Right lobe of liver (tissue), 4 donors: ENCODE data around the gene ATP1B2.

Source experiments
- CTCF ChIP-seq, 4 donors: fragments of 200-600 bp in 3 of 4; fragments of 450-650 bp in 1 of 4; IDR thresholded peaks; one replicate each; pipeline versions ENCODE4 v1.5.1 to v1.8.0; 2016 to 2022; ENCODE audit warnings: antibody characterized with exemption in 4 of 4, mild to moderate bottlenecking in 2 of 4
- POLR2A ChIP-seq: fragments of 450-650 bp; IDR thresholded peaks from one replicate; pipeline ENCODE4 v1.6.1; 2017; ENCODE audit warnings: antibody characterized with exemption, mild to moderate bottlenecking
- donor health status: DM: no; HTN: no; CAD: no.
- donor health status: DM: no; HTN: no; CAD: no.
- donor health status: DM: no; HTN: yes; CAD: no.

DNA sequence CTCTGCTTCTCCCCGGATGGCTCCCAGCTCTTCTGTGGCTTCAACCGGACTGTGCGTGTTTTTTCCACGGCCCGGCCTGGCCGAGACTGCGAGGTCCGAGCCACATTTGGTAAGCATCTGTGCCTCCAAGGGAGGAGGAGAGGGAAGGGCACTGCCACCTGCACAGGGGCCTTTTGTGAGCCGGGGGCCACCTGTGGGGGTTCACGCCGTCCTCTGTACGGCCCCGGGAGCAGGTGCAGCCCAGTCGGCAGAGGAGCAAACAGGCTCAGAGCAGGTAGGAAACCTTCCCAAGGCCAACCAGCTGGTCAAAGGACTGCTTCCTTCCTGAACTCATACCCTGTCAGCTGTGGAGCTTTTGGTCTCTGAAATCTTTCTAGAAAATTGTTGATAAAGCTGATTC lies 51.0 kb downstream of the ATP1B2 start:
- TF ChIP-seq CTCF (IDR thresholded peaks at IDR 0.05) (no peak), POLR2A (no peak)
